NOMO-1 treated with DMSO at 0.1 percent for 48 hours (cell line): Measurements from ENCODE around the gene YIPF6.
"Not testable (repeated sequence)": the region's sequence is repeated elsewhere in the genome, so short reads cannot be mapped to it uniquely, and the experiment has no call there.

Experiments
- DNase-seq: peaks from one replicate; lab custom pipeline; 2025; ENCODE audit not compliant: unreplicated experiment; lab: John Stamatoyannopoulos, UW

The YIPF6 gene, protein sequence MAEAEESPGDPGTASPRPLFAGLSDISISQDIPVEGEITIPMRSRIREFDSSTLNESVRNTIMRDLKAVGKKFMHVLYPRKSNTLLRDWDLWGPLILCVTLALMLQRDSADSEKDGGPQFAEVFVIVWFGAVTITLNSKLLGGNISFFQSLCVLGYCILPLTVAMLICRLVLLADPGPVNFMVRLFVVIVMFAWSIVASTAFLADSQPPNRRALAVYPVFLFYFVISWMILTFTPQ

DNA sequence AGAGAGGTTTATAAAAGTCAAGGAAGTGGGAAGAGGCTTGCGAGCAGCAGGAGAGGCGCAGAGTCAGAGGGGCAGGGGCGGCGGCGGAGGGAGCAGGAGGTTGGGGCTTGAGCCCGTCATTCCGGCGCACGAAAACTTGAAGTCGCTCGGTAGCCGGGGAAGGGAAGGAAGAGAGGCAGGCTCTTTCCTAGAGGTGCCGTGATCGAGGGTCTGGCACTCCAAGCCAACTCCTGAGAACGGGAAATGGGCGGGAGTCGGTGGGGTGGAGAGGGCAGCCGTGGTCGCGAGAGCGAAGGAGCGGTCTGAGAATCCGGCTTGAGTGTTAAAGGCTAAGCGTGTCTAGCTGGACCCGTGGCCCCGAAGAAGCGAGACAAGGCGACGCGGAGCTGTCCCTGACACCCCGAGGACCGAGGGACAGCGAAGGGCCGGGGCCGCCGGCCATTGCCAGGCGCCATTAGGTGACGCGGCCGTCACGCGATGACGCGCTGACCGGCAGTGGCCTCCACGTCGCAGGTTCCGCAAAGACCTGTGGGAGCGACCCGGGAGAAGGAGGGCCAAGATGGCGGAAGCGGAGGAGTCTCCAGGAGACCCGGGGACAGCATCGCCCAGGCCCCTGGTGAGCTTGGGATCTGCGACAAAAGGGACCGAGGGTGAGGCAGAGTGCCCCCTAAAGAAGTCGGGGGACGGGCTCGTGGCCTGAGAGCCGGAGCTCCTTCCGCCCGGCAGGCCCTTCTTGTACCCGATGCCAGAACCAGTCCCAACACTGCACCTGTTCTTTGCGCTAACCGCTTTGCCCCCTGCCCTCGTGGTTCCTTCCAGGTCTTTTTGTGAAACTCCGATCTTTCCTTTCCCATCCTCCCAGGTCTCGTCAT is at the start of gene YIPF6:
Gene YIPF6, plus strand, starts transcription at position 544 of the 872 bp plus-strand sequence. Its CDS starts 16 bp downstream, at position 560.
- peak; percentile 56 for DNase-seq

DNA sequence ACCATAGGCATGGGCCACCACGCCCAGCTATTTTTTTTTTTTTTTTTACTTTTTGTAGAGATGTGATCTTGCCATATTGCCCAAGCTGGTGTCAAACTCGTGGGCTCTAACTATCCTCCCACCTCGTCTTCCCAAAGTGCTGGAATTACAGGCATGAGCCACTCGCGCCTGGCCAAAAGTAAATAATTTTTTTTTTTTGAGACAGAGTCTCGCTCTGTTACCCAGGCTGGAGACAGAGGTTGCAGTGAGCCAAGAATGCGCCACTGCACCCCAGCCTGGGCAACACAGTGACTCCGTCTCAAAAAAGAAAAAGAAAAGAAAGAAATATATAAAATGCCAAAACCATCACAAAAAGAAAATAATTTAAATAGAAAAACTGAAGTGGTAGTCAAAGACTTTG is 47.1 kb upstream of the YIPF6 start:
- no peak for DNase-seq

DNA sequence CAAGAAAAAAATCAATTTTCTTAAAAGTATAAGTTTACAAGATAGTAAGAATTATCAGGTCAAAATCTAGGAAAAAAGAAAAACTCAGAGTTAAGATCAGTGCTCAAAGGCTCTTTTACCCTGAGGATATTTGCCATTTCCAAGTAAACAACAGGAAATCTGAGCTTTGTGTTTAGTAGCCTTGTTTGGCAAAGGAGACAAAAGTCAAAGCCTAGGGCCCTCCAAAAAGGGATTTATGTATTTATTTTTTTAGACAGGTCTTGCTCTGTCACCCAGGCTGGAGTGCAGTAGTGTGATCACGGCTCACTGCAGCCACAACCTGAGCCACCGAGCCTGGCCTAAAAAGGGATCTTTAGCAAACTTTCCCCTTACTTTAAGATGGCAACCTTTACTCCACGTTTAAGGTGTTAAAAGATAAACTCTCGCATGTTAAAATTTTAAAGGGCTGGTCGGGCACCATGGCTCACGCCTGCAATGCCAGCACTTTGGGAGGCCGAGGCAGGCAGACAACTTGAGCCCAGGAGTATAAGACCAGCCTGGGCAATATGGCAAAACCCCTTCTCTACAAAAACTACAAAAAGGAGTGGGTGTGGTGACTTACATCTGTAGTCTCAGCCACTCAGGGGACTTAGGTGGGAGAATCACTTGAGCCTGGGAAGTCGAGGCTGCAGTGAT is 44.2 kb upstream of the YIPF6 start:
- no peak for DNase-seq

DNA sequence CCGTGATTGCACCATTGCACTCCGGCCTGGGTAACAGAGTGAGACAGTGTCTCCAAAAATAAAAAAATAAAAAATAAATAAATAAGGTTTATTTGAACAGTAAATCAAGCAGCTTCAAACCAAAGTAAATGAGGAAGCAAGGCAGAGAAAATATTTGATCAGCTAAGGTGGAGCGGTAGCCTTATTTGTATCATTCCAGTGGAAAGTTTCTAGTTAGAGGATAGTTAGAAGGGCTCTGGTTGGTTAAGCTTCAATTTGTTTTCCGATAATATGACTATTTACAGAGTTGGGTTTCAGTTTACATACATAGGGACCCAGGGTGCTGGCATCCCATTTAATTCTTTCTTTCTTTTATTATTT is 43.7 kb upstream of the YIPF6 start:
- DNase-seq = no peak

DNA sequence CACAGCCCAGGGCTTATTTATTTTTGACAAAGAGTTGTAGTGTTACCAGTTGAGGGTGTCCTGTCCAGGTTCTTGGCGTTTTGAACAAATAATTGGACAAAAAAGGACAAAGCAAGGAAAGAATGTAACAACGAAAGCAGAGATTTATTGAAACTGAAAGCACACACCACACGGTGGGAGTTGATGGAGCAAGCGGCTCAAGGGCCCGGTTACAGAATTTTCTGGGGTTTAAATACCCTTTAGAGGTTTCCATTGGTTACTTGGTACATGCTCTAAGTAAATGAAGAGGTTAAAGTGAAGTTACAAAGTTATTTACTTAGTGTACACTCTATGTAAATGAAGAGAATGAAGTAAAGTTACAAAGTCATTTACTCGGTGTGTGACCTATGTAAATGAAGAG is 37.8 kb upstream of the YIPF6 start:
- no peak for DNase-seq

DNA sequence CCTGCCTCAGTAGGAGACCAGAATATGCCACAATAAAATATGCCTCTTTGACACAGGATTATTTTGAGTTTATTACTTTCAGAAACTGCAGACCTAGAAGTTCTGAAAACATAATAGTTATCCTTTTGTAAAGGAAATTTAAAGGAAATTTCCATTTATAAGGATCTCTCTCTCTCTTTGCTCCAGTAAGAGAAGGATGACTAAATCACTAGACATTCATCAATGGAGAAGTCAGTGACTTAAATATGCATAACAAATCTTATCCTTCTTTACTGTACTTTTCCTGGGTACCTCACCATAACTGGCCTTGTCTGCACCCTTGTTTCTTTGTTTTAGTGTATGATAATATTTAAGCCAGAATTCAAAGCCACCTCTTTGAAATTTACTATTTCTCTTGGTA is 37.3 kb upstream of the YIPF6 start:
- DNase-seq = no peak

DNA sequence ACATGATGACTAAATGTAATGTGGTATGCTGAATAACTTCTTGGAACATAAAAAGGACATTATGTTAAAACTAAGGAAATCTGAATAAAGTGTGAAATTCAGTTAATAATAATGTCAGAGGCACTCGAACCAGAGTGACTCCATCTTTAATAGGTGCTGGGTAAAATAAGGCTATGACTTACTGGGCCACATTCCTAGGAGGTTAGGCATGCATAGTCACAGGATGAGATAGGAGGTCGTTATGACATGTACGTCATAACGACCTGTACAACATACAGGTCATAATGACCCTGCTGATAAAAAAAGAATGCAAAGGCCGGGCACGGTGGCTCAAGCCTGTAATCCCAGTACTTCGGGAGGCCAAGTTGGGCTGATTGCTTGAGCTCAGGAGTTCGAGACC is 36.7 kb upstream of the YIPF6 start:
- DNase-seq = no peak

DNA sequence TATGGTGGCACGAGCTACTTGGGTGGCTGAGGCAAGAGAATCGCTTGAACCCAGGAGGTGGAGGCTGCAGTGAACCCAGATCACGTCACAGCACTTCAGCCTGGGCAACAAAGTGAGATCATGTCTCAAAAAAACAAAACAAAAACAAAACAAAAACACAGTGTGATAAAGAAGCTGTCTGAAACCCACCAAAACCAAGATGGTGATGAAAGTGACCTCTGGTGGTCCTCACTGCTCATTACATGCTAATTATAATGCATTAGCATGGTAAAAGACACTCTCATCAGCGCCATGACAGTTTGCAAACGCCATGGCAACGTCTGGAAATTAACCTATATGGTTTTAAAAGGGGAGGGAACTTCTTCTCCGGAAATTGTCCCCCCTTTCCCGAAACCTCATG is 36.2 kb upstream of the YIPF6 start:
- peak; percentile 25 for DNase-seq

DNA sequence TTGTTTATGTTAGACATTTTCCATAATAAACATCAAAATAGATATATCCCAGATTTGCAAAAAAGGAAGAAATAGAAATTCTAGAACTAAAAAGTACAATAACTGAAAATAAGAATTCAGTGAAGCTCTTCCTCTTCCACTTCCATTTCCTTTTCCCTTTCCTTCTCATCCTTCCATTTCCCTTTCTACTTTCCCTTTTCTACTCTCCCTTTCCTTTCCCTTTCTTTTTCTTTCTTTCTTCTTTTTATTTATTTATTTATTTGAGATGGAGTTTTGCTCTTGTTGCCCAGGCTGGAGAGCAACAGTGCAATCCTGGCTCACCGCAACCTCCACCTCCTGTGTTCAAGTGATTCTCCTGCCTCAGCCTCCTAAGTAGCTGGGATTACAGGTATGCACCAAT is 35.0 kb upstream of the YIPF6 start:
- no peak for DNase-seq

DNA sequence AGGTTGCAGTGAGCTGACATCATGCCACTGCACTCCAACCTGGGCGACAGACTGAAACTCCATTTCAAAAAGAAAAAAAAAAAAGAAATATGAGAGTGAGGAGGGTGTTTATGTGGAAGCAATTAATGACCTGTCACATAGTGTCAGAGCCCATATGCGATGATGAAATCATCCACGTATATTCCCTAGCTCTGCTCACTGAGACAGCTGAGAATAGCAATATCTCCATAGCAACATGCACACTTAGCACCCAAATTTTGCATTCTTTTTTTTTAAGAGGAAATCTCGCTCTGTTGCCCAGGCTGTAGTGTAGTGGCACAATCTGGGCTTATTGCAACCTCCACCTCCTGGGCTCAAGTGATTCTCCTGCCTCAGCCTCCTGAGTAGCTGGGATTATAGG is 34.1 kb upstream of the YIPF6 start:
- no peak for DNase-seq

DNA sequence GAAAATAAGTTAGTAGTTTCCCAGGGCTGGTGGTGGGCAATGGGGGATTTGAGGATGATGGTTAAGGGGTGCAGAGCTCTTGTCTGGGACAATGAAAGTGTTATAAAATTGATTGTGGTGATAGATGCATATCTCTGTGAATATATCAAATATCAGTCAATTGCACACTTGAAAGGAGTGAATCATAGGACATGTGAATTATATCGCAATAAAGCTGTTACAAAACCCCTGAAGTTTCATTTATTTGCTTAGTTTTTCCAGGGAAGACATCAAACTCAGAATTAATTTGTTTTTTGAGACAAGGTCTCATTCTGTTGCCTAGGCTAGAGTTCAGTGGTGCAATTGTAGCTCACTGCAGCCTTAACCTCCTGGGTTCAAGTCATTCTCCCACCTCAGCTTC is 17.9 kb upstream of the YIPF6 start:
- no peak for DNase-seq

DNA sequence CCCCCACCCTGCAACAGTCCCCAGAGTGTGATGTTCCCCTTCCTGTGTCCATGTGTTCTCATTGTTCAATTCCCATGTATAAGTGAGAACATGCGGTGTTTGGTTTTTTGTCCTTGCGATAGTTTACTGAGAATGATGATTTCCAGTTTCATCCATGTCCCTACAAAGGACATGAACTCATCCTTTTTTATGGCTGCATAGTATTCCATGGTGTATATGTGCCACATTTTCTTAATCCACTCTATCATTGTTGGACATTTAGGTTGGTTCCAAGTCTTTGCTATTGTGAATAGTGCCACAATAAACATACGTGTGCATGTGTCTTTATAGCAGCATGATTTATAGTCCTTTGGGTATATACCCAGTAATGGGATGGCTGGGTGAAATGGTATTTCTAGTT is 12.7 kb upstream of the YIPF6 start:
- not testable (repeated sequence) for DNase-seq

DNA sequence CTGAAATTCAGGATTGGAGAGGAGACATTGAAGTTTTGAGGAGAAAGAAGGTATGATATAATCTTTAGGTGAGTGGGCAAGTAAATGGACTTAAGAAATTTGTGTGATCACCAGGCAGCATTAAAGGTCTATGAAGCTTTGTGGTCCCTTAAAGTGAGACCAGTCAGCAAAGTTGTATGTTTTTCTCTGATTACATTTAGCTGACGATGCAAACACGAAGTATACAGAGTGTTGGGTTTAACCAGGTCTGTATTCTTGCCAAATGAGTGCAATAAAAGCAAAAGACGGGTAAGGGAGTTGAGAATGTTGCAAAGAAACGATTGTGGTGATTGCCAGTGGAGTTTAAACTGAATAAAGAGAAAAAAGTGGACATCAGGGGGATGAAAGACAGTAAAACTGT is 11.6 kb upstream of the YIPF6 start:
- DNase-seq = no peak

DNA sequence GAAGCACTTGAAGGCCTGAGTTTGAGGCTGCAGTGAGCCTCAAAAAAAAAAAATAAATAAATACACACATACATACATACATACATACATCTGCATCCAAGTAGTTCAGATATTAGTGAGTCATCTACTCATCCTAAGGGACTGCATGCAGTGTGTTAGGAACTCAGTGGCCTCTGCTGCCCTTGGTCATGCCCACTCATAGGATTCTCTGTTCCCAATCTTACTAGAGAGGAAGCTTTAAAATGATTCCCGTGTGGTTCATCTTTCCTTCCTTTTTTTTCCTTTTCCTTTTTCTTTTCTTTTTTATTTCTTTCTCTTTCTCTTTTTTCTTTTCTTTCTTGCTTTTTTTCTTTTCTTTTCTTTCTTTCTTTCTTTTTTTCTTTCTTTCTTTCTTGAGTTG is 10.9 kb upstream of the YIPF6 start:
- no peak for DNase-seq

DNA sequence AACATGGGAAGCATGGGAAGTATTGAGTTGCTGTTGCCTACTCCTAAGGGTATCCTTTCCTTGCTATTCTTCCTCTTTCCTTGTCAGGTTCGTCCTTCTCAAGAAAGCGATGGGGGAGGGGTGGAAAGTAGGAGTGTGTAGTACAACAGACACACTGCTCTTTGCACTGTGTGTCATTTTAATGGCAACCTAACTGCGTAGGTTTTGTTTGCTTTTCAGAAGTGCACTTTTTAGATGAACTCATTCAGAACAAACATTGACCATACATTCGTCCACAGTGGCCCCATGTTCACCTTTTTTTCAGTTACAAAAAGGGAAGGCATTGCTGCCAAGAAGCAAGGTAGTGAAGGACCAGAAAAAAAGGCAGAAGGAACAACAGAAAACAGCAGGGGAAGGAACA is 10.2 kb upstream of the YIPF6 start:
- no peak for DNase-seq

DNA sequence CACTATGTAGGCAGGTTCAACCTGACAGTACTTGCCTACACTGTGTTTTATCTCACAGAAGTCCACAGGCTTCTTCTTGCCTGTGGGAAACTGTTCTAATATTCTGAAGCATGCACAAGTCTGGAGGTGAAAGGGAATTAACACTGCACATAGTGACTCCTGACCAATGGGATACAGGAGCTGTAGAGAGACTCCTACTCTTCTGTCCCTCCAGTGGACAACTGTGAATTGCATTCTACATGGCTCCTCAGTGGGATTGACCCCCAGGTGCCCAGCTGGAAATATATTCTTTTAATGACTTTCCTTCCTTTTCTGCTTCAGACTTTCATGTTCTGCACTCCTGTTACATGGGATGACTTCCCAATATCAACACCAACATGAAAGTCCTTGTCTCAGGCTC is 8.2 kb upstream of the YIPF6 start:
- no peak for DNase-seq

DNA sequence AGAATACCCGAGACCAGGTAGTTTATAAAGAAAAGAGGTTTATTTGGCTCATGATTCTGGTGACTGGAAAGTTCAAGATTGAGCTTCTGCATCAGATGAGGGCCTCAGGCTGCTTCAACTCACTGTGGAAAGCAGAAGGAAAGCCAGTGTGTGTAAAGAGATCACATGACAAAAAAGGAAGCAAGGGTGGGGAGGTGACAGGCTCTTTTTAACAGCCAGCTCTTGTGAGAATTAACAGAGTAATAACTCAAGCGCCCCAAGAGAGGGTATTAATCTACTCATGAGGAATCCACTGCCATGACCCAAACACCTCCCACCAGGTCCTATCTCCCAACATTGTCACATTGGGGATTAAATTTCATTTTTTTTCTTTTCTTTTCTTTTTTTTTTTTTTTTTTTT is 6.3 kb upstream of the YIPF6 start:
- DNase-seq = no peak

DNA sequence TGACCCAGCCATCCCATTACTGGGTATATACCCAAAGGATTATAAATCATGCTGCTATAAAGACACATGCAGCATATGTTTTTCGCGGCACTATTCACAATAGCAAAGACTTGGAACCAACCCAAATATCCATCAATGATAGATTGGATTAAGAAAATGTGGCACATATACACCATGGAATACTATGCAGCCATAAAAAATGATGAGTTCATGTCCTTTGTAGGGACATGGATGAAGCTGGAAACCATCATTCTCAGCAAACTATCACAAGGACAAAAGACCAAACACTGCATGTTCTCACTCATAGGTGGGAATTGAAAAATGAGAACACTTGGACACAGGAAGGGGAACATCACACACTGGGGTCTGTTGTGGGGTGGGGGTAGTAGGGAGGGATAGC is 5.1 kb upstream of the YIPF6 start:
- not testable (repeated sequence) for DNase-seq

DNA sequence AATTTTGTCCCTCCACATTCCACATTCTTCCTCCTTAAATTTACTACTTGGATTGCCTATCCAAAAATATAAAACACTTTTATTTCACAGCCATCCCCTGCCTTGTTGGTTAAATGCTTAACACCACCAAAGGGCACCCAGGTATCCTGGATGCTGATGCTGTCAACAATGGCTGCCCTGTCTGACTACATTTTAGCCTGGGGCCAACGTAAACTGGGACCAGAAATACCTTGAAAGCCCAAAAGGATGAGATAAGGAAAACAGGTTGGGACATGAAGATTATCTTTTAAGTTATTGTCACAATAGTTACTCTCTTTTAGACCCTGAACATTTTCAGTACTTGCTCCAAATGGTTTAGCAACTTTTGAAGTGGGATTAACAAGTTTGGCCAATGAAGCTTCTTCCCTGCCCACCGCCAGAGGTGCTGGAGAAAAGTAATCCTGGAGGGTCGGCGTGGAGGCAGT is 775 bp upstream of the YIPF6 start:
- no peak for DNase-seq

DNA sequence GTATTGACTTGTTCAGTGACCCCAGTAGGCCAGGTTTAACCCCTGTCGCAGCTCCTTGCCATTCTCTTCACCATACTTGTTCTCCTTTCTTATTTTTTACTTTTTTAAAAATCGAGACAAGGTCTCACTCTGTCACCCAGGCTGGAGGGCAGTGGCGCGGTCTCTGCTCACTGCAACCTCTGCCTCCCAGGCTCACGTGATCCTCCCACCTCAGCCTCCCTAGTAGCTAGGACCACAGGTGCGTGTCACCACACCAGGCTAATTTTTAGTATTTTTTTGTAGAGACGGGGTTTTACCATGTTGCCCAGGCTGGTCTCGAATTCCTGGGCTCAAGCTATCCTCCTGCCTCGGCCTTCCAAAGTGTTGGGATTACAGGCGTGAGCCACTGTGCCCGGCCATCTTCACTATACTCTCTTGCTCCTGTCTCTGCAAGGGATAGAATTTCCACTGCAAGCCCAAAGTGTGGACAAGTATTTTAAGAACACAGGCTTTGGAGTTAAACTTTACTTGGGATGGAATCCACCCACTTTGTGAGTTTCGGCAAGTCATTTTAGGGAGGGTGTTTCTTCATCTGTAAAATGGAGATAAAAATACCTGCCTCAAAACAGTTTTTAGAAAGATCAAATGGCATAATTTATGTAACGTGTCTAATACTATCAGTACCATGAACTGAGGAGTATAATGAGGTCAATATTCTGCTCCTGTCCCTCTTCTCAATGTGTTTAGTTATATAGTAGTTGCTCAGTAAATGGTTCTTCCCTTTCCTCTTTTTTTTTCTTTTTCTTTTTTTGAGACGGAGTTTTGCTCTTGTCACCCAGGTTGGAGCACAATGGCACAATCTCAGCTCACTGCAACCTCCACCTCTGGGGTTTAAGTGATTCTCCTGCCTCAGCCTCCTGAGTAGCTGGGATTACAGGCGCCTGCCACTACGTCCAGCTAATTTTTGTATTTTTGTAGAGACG is 973 bp downstream of the YIPF6 start:
- no peak for DNase-seq
